C4-2B (cell line): ENCODE results near the gene YBX1.

Source experiments
- ZFX ChIP-seq: fragments of 450-650 bp; IDR thresholded peaks from 2 replicates; pipeline ENCODE4 v1.6.1; 2017
- TF ChIP-seq, protein P1 (sequence below): fragments of 450-650 bp; conservative IDR thresholded peaks from 2 replicates; pipeline ENCODE4 v1.5.1; 2017; ENCODE audit warnings: mild to moderate bottlenecking

DNA sequence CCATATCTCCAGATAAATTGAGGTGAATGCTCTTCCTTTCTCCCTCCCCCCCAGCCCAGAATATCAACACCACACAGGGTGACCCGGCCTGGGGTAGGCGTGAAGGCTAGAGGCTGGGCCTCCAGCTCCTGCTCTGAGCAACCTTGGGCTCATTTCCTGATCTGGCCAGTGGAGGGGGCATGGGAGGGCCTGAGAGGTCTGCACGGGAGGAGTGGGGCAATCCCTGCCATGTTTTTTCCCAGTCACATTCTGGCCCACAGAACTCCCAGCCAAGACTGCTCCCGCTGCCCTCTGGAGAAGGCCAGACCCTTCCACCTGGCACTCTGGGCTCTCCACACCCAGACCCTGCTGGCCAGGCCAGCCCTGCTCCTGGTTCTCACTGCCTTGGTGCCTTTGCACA lies 53.9 kb downstream of the YBX1 start:
- TF ChIP-seq, protein P1, sequence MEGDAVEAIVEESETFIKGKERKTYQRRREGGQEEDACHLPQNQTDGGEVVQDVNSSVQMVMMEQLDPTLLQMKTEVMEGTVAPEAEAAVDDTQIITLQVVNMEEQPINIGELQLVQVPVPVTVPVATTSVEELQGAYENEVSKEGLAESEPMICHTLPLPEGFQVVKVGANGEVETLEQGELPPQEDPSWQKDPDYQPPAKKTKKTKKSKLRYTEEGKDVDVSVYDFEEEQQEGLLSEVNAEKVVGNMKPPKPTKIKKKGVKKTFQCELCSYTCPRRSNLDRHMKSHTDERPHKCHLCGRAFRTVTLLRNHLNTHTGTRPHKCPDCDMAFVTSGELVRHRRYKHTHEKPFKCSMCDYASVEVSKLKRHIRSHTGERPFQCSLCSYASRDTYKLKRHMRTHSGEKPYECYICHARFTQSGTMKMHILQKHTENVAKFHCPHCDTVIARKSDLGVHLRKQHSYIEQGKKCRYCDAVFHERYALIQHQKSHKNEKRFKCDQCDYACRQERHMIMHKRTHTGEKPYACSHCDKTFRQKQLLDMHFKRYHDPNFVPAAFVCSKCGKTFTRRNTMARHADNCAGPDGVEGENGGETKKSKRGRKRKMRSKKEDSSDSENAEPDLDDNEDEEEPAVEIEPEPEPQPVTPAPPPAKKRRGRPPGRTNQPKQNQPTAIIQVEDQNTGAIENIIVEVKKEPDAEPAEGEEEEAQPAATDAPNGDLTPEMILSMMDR, result peak; percentile 16; the same call in 1 of the 2 replicates
- TF ChIP-seq ZFX, result no peak
